Measurements from ENCODE around the gene IGF2BP3. TPM values are rescaled to one million over a fixed set of nuclear protein-coding genes. Genes with fewer than 3 reads are reported as not detected.

IGF2BP3 gene
- total RNA-seq, 4 donors from 2014 or later: 0.15 TPM; not detected in 3

- no peak for TF ChIP-seq CTCF (IDR thresholded peaks at IDR 0.05)
- intact Hi-C loops (cut with DNase I; ENCODE audit: low total_unique reads): no loop called here
- H3K4me3 ChIP-seq (ENCODE audit: low read depth, poor library complexity, severe bottlenecking): no peak overlapping the region
- WGBS, 2 donors: 46 to 52% methylated on average over 3 of the region's 3 CpGs
- no peak for DNase-seq (ENCODE audit: low spot score in 2 of 2)
Measured at GRCh38 chr7:23291957-23292560, 178.2 kb downstream of the IGF2BP3 start.

GRCh38 chr7:23290993-23291392 is 179.3 kb downstream of the IGF2BP3 start:
- 93 to 96% methylated on average over 9 of the region's 9 CpGs for WGBS, 2 donors
- no peak overlapping the region for H3K4me3 ChIP-seq (ENCODE audit: low read depth, poor library complexity, severe bottlenecking)
- TF ChIP-seq POLR2A (IDR thresholded peaks at IDR 0.05) (no peak), CTCF (IDR thresholded peaks at IDR 0.05) (no peak)
- intact Hi-C loops (cut with DNase I; ENCODE audit: low total_unique reads): no loop called here
- no peak for DNase-seq (ENCODE audit: low spot score in 2 of 2)

- 87 to 89% methylated on average over 5 of the region's 5 CpGs for WGBS, 2 donors
- intact Hi-C loops (cut with DNase I; ENCODE audit: low total_unique reads): no loop called here
- TF ChIP-seq POLR2A (IDR thresholded peaks at IDR 0.05): no peak
- no peak for TF ChIP-seq CTCF (IDR thresholded peaks at IDR 0.05)
- DNase-seq (ENCODE audit: low spot score in 2 of 2): no peak
- H3K4me3 ChIP-seq (ENCODE audit: low read depth, poor library complexity, severe bottlenecking): no peak overlapping the region
Measured at GRCh38 chr7:23287612-23288011, 182.7 kb downstream of the IGF2BP3 start.

- no peak for TF ChIP-seq CTCF (IDR thresholded peaks at IDR 0.05)
- no peak for TF ChIP-seq POLR2A (IDR thresholded peaks at IDR 0.05)
- intact Hi-C loops (cut with DNase I; ENCODE audit: low total_unique reads): no loop called here
- no peak for DNase-seq (ENCODE audit: low spot score in 2 of 2)
- no peak overlapping the region for H3K4me3 ChIP-seq (ENCODE audit: low read depth, poor library complexity, severe bottlenecking)
- 82 to 88% methylated on average over 17 to 18 of the region's 18 CpGs for WGBS, 2 donors
Measured at GRCh38 chr7:23285657-23286646, 184.3 kb downstream of the IGF2BP3 start.

- no peak for DNase-seq (ENCODE audit: low spot score in 2 of 2)
- 90 to 100% methylated on average over 2 of the region's 2 CpGs for WGBS, 2 donors
- H3K4me3 ChIP-seq (ENCODE audit: low read depth, poor library complexity, severe bottlenecking): no peak overlapping the region
- intact Hi-C loops (cut with DNase I; ENCODE audit: low total_unique reads): no loop called here
- no peak for TF ChIP-seq CTCF (IDR thresholded peaks at IDR 0.05)
- no peak for TF ChIP-seq POLR2A (IDR thresholded peaks at IDR 0.05)
Measured at GRCh38 chr7:23284871-23285270, 185.4 kb downstream of the IGF2BP3 start.
